HG02840 (cell line): Measurements from ENCODE around the gene ROR2.
"Not testable (repeated sequence)": the region's sequence is repeated elsewhere in the genome, so short reads cannot be mapped to it uniquely, and the experiment has no call there.

Source experiments
- ATAC-seq: cut with Tn5 transposase; IDR thresholded peaks from one replicate; pipeline ENCODE4 v1.9.1; 2021; ENCODE audit warnings: mild to moderate bottlenecking, moderate library complexity, moderate number of reproducible peaks; ENCODE audit not compliant: unreplicated experiment, low FRiP score

Gene ROR2

DNA sequence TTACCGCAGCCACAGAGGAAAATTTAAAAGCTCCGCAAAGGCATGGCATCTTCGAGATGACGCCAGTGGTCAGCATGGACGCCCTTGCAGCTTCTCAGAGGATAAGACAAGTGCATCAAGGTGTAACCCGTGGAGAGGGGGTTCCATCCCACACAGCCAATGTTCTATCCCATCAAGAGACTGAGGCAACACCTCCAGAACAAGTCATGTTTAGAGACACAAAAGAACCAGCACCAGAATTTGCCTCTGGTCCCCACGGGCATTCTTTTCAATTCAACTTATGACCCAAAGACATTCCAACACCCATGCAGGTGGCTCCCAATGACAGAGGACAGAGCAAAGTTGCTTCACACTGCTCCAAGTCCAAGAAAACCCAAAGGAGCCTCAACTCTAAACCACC is 20.7 kb downstream of the ROR2 start:
- no peak for ATAC-seq

DNA sequence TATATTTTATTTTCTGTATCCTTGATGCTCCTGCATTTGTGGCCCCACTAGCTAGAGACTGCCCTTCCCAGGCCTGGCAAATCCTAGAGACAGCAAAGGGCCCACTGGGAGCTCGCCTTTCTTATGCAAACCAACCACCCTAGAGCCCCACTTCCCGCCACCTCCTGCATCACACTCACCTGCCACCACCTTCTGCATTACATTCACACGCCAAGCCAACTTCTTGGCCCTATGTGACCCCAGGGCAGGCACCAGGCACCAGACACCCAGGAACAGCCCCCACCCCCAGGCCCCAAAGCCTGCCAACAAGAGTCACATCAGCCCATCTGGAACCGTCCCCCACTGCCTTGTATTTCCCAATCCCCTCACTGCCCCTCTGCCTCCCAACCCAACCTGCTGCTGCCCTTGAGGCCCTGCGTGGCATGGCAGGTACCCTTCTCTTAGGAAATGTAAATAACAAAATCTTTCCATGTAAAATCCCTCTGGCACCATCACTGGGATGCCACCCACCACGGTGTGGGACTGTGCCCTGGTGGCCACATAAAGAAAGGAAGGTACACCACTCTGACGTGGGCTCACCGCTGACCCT is 22.0 kb downstream of the ROR2 start:
- no peak for ATAC-seq

DNA sequence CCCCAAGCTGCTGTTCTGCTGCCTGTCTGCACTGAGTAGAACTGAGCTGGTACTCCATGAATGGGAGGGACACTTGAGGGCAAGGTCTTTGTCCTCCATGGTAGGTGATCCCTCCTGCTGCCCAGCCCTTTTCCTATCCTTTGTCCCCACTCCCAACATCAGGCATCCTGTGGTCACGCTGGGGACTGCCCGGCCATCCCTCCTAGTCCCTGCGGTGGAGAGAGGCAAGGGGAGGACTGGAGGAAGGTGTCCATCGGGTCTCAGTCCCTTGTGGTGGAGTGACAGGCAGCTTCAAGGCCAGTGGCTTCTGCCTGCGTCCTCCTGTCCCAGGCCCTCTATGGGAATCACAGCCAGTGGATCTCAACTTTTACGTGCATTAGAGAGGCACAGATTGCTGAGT is 25.9 kb downstream of the ROR2 start:
- no peak for ATAC-seq

DNA sequence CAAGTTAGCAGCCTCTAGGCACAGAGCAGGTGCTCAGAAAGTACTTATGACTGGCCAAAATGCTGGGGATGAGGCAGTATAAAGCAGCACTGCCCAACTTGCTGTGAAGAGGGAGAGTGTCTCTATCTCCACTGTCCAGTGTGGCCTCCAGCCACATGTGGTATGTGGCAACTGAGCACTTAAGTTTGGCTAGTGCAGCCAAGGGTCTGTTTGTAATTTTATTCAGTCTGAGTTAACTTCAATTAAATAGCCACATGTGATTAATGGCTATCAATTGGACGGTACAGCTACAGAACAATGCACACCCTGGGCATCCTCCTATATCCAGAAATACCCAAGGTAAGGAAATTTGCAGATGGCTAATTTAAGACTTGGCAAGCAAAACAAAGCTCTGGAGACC is 26.9 kb downstream of the ROR2 start:
- no peak for ATAC-seq

DNA sequence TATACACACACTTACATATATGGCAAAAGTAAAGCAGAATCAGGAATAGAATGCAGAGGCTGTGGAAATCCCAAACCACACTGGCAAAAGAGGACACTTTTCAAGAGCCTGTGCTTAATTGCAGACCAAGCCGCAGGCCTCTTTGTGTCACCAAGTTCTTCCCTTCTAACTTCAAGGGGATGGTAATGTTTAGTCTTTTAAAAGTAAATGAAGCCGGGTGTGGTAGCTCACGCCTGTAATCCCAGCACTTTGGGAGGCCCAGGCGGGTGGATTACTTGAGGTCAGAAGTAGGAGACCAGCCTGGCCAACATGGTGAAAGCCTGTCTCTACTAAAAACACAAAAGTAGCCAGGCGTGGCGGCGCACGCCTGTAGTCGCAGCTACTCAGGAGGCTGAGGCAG is 28.7 kb downstream of the ROR2 start:
- no peak for ATAC-seq

DNA sequence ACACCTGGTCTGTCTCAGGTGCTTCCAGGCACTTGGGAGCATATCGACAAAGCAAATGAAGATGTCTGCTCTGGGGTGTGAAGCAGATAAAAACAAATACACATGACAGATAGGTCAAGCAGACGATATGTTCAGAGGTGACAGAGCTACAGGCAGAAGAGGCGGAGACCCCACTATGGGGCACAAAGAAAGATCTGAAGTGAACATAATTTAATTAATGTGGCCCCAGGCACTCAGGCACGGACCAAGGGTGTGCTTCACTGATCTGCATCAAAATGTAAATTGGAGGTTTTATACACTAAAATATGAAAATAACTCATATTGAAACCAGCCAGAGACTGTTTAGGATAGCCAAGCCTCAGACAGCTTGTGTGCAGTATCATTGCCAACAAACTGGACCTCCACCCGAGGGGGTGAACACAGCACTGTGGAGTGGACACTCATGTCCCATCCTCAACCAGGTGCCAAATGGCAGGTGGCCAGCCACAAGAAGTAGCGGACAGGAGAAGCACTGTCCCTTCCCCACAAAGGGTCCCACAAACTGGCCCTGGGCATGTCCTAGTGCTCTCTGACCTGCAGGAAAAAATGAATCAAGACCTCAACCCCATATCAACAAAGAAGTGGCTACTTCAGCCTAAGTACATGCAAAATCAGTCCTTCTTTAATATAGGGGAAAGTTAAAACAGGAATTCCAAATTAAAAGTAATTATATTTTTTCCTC is 29.2 kb downstream of the ROR2 start:
- ATAC-seq, result no peak

DNA sequence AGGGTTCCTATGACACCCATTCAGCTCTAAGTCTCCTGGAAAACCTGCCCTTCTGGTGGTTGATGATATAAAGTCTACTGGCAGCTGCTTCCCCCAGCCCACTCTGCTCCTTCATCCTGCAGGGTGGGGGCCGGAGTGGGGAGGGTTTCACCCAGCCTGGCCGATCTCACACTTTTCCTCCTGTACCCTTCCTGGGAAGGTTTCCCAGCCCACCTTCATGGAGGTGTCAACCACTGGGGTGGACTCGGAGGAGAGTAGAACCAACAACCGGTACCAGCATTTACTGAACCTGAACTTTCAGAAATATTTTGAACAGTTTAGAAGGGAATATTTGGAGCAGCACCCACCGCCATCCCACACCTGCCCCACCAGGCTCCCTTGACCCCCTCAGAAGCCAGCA is 30.4 kb downstream of the ROR2 start:
- ATAC-seq, result no peak

DNA sequence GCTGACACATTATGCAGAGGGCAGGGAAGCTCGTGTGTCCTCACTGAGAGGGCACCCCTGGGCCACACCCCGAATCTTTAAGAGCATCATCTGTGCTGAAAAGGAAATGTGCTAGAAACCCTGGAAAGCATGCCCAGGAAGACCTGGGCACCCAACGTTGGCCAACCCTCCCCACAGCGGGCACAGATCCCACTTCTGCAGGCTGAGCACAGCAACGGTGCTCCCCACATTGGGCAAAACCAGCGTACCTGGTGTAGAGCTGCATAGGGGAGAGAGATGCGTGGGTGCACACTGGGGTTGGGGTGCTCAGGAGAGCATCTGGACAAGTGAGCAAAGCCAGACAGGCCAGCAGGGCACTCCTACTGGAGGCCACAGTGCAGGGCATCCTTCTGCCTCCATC is 32.6 kb downstream of the ROR2 start:
- no peak for ATAC-seq

DNA sequence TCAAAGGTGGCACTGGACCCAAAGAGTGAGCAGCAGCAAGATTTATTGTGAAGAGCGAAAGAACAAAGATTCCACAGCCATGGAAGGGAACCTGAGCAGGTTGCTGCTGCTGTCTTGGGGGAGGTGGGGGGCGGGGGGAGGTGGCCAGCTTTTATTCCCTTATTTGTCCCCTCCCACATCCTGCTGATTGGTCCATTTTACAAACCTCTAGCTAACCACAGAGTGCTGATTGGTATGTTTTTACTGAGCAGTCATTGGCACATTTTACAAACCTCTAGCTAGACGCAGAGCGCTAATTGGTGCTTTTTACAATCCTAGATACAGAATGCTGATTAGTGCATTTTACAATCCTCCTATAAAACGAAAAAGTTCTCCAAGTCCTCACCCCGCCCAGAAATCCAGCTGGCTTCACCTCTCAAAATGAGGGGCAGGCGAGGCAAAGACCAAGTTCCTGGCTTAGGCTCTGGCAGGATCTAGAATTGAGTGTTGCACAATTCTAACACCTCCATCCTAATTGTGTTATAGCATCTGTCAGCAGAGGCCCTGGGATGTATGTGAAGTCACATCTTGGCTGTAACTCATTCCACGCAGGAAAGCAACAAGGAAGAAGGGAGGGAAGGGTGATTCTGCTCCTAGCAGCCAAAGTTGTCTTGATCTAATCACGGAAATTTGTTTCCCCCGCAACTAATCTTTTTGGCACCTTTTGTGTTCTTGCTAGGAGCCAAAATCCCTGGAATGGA is 34.3 kb downstream of the ROR2 start:
- no peak for ATAC-seq

DNA sequence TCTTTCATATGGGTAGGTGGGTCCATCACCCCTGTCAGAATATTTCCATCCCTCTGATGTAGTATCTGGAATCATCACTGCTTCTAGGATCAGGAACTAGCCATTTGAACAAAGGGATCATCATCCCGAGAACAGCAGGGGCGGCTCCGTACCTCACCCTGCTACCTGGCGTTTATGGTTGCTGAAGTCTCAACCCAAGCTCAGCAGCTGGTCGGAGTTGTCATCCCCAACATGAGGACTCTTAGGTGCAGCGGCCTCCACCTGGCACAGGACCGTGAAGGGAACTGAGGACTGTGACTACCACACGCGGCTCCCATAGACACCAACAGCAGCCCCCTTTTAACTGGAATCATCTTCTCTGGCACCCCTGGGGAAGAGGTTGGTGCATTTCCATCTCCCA is 35.1 kb downstream of the ROR2 start:
- ATAC-seq, result no peak

DNA sequence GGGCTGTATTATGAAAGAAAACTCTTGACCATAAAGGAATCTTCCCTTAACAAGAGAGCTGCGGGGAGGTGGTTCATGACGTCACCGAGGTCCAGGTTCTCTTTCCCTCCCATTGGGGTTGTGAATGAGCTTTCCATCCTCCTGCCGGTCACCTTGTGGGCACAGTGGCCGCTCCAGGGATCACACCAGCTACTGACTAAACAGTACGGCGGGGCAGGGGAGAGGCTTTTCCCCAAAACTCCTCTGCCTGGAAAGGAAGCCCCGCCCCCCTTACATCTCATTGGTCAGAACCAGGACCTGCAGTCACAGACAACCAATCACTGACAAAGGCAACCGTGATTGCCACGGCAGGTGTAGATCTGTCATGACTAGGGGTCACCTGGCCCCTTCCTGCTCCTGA is 35.6 kb downstream of the ROR2 start:
- no peak for ATAC-seq

DNA sequence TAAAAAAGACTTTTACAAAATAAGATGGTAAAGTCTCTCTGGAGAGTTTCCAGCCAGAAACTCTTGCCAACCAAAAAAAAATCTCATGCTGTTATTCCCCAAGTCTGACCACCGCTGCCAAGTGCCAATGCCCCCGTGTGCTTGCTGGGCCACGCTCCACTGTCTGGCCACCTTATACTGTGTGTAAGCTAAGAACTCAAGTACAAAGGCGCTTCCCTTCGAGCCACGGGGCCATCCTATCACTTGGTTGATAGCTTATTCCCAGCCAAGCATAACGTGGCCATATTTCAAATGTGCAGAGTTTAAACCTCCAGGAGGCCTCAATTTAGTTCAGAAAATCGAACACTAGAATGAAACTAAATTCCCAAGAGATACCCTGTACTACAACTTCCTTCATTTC is 36.0 kb downstream of the ROR2 start:
- ATAC-seq, result no peak

DNA sequence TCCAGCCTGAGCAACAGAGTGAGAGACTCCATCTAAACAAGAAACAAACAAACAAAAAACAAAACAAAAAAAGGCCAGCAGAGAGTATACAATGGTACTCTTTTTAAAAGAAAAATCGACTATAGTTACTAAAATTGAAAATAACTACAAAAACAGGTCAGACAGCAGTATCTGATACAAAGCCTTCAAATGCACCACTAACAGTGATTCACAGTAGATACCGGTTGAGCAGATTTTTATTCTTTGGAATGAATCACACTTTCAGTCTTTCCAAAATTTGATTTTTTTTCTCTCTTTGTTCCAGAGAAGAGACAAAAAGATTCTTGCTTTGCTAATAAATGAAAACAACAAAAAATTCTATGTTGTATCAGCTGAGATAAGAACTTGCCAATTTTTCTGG is 36.9 kb downstream of the ROR2 start:
- ATAC-seq, result no peak

DNA sequence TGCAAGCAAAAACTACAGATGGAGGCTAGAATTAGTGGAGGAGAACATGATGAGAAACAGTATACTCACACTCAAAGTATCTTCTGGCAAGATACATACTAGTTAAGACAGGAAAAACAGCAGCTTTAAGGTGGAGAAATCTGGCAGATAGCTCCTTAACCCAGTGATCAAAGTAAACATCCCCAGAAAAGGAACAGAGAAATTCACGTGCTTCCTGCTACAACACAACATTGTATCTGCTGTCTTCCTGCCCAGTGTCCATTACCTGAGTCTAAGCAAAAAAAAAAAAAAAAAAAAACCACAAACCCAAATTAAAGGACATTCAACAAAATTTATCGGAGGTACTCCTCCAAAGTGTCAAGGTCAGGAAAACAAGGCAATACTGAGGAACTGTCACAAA is 38.4 kb downstream of the ROR2 start:
- no peak for ATAC-seq

DNA sequence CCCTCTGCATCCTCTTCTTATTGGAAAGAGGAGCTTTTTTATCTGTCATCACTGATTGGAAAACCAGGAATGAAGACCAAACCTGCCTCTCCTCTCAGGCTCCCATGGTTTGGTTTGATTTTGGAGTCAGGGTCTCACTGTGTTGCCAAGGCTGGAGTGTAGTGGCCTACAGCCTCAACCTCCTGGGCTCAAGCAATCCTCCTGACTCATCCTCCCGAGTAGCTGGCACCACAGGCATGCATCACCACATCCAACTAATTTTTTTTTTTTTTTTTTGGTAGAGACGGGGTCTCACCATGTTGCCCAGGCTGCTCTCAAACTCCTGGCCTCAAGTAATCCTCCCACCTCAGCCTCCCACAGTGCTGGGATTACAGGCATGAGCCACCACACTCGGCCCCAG is 40.8 kb downstream of the ROR2 start:
- not testable (repeated sequence) for ATAC-seq

DNA sequence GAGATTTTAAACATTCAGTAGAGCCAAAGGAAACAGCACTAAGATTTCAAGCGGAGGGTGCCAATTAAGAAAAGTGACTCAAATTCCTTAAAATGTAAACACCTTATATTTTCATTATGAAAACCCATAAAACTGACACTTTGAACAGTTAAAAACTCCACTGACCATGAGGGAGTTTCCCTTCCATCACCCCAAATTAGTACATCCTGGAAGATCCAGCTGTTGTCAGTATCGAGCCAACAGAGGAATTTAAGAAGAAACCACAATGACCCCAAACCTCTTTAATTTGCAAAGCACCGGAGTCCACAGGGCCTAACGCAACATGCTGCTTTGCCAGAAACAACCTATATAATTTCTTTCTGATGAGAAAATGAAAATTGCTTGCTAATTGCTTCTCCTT is 41.3 kb downstream of the ROR2 start:
- ATAC-seq, result no peak

DNA sequence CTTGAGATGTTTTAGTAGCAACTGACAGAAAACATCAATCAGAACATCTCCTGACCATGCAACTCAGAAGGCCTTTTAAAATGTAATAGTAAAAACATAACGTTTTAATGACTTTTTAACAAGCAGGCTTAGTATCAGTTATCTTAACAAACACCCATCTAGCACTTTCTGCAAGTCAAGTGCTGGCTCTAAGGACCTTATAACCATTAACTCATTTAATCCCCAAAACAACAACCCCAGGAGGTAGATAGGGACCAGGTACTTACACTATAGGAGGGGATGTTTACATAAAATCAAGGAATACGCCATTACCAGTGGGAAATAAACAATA is 41.8 kb downstream of the ROR2 start:
- no peak for ATAC-seq

DNA sequence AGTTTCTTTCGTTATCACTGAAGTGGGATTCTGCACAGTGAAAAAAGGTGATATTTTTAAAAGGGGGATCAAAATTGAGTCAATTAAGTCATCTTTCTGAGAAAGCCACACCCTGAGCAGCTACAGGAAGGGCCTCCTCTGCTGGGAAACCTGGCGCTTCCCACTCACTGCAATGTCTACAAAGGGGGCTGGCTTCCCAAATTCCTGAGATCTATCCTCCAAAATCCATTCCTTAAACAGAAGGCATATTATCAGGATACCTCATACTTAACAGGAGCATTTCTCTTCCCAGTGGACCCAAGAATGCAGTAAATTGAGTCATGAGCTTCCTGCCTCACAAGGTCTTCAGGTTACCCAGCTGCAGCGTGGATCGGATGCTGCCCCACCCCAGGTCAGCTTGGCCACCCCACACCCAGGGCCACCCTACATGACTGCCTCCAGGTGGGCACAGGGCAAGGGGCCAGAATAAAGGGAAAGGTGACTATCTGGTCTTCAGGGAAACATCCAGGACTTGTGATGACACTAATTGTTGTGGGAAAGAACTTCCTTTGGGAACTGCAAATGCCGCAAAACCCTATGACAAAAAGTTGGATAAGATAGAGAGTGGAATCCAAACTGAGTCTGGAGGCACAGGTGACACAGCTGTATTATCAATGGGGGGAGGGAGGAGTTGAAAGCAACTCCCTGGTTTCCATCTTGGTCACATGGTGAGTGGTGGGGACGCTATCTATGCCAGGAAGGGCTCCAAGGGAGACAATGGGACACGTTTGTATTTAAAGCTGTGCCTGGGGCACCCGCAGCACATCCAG is 42.3 kb downstream of the ROR2 start:
- ATAC-seq, result no peak

DNA sequence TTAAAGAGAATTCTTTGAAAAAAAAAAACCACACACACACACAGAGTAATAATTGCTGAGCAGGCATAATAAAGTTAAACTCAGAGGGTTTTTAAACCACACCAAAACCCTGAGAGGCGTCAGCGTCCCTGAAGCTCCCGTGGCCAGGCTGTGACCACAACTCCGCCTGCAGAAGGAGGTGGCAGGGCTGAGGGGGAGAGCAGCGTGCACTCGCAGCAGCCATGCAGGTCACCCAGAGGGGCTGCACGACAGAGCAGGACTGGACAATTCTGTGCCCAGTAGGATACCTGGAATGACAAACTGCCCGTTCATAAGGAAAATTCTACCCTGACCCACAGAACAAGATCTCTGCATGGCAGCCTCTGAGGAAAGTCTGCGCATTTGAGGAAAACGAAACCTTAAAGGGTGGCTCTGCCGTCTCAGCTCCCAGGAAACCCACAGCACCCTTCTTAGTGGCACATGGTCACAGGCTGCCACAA is 44.0 kb downstream of the ROR2 start:
- no peak for ATAC-seq

DNA sequence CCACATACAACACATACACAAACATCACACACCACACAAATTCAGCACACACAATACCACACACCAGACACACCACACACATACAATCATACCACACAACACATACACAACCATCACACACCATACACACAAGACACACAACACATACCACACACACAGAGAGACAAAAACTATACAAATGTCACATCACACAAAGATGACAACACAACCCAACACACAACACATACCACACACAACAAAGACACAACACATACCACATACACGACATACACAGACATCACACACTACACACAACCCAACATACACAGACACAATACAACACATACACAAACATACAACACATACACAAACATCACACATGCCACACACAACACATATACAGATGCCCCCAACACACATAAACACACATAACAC is 44.8 kb downstream of the ROR2 start:
- no peak for ATAC-seq

DNA sequence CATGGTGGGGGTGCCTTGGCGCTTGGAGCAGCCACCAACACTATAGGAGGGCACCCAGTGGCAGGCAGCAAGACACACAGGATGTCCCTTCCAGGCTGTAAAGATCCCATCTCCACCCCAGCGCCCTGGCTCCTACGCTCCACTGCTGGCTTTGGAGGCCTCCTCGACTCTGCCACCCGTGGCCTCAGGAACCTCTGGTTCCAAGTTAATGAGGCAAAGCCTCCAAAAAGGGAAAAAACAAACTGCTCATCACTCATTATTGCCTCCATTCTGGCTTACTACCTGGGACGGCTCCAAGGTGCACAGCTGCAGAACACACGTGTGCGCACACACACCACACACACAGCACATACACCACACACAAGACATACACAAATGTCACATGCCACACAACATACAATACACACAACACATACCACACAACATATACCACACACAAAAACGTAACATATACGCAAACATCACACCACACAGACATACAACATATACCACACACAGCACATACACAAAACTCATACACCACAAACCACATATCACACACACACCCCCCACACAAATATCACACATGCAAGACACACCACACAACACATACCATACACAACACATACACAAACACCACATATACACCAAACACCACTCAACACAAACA is 45.3 kb downstream of the ROR2 start:
- no peak for ATAC-seq
